Measurements from ENCODE around the gene USP35.

GRCh38 chr11:78150346-78150745 lies 38.4 kb upstream of the USP35 start:
- TF ChIP-seq, protein P1, sequence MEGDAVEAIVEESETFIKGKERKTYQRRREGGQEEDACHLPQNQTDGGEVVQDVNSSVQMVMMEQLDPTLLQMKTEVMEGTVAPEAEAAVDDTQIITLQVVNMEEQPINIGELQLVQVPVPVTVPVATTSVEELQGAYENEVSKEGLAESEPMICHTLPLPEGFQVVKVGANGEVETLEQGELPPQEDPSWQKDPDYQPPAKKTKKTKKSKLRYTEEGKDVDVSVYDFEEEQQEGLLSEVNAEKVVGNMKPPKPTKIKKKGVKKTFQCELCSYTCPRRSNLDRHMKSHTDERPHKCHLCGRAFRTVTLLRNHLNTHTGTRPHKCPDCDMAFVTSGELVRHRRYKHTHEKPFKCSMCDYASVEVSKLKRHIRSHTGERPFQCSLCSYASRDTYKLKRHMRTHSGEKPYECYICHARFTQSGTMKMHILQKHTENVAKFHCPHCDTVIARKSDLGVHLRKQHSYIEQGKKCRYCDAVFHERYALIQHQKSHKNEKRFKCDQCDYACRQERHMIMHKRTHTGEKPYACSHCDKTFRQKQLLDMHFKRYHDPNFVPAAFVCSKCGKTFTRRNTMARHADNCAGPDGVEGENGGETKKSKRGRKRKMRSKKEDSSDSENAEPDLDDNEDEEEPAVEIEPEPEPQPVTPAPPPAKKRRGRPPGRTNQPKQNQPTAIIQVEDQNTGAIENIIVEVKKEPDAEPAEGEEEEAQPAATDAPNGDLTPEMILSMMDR (IDR thresholded peaks at IDR 0.05): no peak
- TF ChIP-seq EZH2 (IDR thresholded peaks at IDR 0.05; ENCODE audit: borderline replicate concordance, insufficient read depth, low read depth, low read length, poor library complexity, severe bottlenecking): no peak
